Liver (tissue), 9 donors: ENCODE results near the gene TNNC2. TPM values are rescaled to one million over a fixed set of nuclear protein-coding genes. Genes with fewer than 3 reads are reported as not detected.

Source experiments
- DNase-seq: peaks from one replicate; pipeline ENCODE4 v3.0.0-alpha.2; 2017; ENCODE audit warnings: low spot score
- H3K27ac ChIP-seq, 2 donors: one replicate each; pipeline ENCODE4 v1.7.0; 2013; ENCODE audit warnings: inconsistent platforms in 2 of 2, low read length in 2 of 2, control low read depth in 1 of 2, low read depth in 1 of 2, mild to moderate bottlenecking in 1 of 2
- H3K27me3 ChIP-seq, 4 donors: one replicate each; pipeline versions ENCODE4 v1.6.1 to v1.7.0; 2013; ENCODE audit warnings: low read length in 3 of 4, inconsistent platforms in 1 of 4, mild to moderate bottlenecking in 1 of 4, moderate library complexity in 1 of 4; ENCODE audit not compliant: control insufficient read depth in 4 of 4, insufficient read depth in 4 of 4
- H3K36me3 ChIP-seq, 4 donors: one replicate each; pipeline versions ENCODE4 v1.6.1 to v1.7.0; 2013; ENCODE audit warnings: low read length in 3 of 4, mild to moderate bottlenecking in 3 of 4, low read depth in 1 of 4, moderate library complexity in 1 of 4; ENCODE audit not compliant: control insufficient read depth in 4 of 4, insufficient read depth in 3 of 4
- H3K4me1 ChIP-seq, 4 donors: one replicate each; pipeline versions ENCODE4 v1.6.1 to v1.7.0; 2013; ENCODE audit warnings: low read length in 3 of 4, mild to moderate bottlenecking in 3 of 4, moderate library complexity in 1 of 4; ENCODE audit not compliant: control insufficient read depth in 4 of 4, insufficient read depth in 4 of 4
- H3K4me3 ChIP-seq, 3 donors: one replicate each; pipeline versions ENCODE4 v1.6.1 to v1.7.0; 2013; ENCODE audit warnings: low read length in 3 of 3, control low read depth in 1 of 3, low read depth in 1 of 3, mild to moderate bottlenecking in 1 of 3
- H3K9ac ChIP-seq, 2 donors: one replicate each; pipeline ENCODE4 v1.7.0; 2013; ENCODE audit warnings: low read length in 2 of 2, mild to moderate bottlenecking in 2 of 2, moderate library complexity in 2 of 2, control low read depth in 1 of 2, low read depth in 1 of 2
- H3K9me3 ChIP-seq, 4 donors: one replicate each; pipeline versions ENCODE4 v1.6.1 to v1.7.0; 2013; ENCODE audit warnings: low read length in 3 of 4; ENCODE audit not compliant: control insufficient read depth in 4 of 4
- ATF3 ChIP-seq: IDR thresholded peaks from 2 replicates; pipeline ENCODE4 v1.6.1; 2016; ENCODE audit warnings: antibody characterized with exemption
- CTCF ChIP-seq: fragments of 150-350 bp; IDR thresholded peaks from 2 replicates; pipeline ENCODE4 v1.5.1; 2017; ENCODE audit warnings: improper control_type of control experiment, low read depth, low read length; ENCODE audit not compliant: missing input control
- EGR1 ChIP-seq, 2 donors: IDR thresholded peaks; 2 replicates each; pipeline ENCODE4 v1.6.1; 2016 to 2018; ENCODE audit warnings: antibody characterized with exemption in 2 of 2, low read depth in 2 of 2
- FOXA1 ChIP-seq: IDR thresholded peaks from 2 replicates; pipeline ENCODE4 v1.6.1; 2016; ENCODE audit warnings: antibody characterized with exemption
- FOXA2 ChIP-seq: IDR thresholded peaks from 2 replicates; pipeline ENCODE4 v1.6.1; 2016; ENCODE audit warnings: antibody characterized with exemption
- HNF4A ChIP-seq, 2 donors: conservative IDR thresholded peaks; 2 replicates each; pipeline ENCODE4 v1.6.1; 2016; ENCODE audit warnings: antibody characterized with exemption in 2 of 2, mild to moderate bottlenecking in 2 of 2
- HNF4G ChIP-seq: IDR thresholded peaks from 2 replicates; pipeline ENCODE4 v1.6.1; 2016; ENCODE audit warnings: antibody characterized with exemption
- JUND ChIP-seq, 2 donors: IDR thresholded peaks; 2 replicates each; pipeline ENCODE4 v1.6.1; 2016; ENCODE audit warnings: antibody characterized with exemption in 2 of 2
- MAX ChIP-seq: IDR thresholded peaks from 2 replicates; pipeline ENCODE4 v1.6.1; 2016; ENCODE audit warnings: antibody characterized with exemption
- NR2F2 ChIP-seq: IDR thresholded peaks from 2 replicates; pipeline ENCODE4 v1.6.1; 2016; ENCODE audit warnings: antibody characterized with exemption
- RAD21 ChIP-seq, 2 donors: IDR thresholded peaks; 2 replicates each; pipeline ENCODE4 v1.6.1; 2016; ENCODE audit warnings: antibody characterized with exemption in 2 of 2, mild to moderate bottlenecking in 2 of 2
- RXRA ChIP-seq, 2 donors: IDR thresholded peaks; 2 replicates each; pipeline ENCODE4 v1.6.1; 2017 to 2018; ENCODE audit warnings: antibody characterized with exemption in 2 of 2, mild to moderate bottlenecking in 1 of 2
- SP1 ChIP-seq: IDR thresholded peaks from 2 replicates; pipeline ENCODE4 v1.6.1; 2018; ENCODE audit warnings: antibody characterized with exemption, mild to moderate bottlenecking
- TAF1 ChIP-seq: conservative IDR thresholded peaks from 2 replicates; pipeline ENCODE4 v1.6.1; 2016; ENCODE audit warnings: antibody characterized with exemption, mild to moderate bottlenecking
- YY1 ChIP-seq: IDR thresholded peaks from 2 replicates; pipeline ENCODE4 v1.6.1; 2016; ENCODE audit warnings: antibody characterized with exemption, mild to moderate bottlenecking
- WGBS: extraction: QIAGEN DNeasy Blood & Tissue Kit; methylation state at CpG from one replicate; pipeline ENCODE4 v1.1.7; 2013; 5-methylcytosine and 5-hydroxymethylcytosine counted together
- polyA plus RNA-seq, 2 donors: library from polyadenylated mRNA; stranded (reverse) in 1 of 2; unstranded in 1 of 2; fragments of 200-250 nt in 1 of 2; fragments of >200 nt in 1 of 2; fragmentation: Nextera tagmentation in 1 of 2; extraction: Ambion mirVana in 1 of 2; gene quantifications; one replicate each; pipeline versions ENCODE4 v1.2.1 to v1.2.3, GENCODE V29; 2013 to 2015
- total RNA-seq, 2 donors: library from RNA; depleted of rRNA; stranded (reverse); fragments of >200 nt; gene quantifications; one replicate each; pipeline ENCODE4 v1.2.3, GENCODE V29; 2014
- donor health status: healthy.
- donor health status: healthy.
- donor health status: healthy.
- donor health status: healthy.
- donor health status: healthy.

TNNC2 gene
- total and polyA plus RNA-seq, 4 donors, result 0.12 to 0.33 (median 0.31) TPM; not detected in 1

DNA sequence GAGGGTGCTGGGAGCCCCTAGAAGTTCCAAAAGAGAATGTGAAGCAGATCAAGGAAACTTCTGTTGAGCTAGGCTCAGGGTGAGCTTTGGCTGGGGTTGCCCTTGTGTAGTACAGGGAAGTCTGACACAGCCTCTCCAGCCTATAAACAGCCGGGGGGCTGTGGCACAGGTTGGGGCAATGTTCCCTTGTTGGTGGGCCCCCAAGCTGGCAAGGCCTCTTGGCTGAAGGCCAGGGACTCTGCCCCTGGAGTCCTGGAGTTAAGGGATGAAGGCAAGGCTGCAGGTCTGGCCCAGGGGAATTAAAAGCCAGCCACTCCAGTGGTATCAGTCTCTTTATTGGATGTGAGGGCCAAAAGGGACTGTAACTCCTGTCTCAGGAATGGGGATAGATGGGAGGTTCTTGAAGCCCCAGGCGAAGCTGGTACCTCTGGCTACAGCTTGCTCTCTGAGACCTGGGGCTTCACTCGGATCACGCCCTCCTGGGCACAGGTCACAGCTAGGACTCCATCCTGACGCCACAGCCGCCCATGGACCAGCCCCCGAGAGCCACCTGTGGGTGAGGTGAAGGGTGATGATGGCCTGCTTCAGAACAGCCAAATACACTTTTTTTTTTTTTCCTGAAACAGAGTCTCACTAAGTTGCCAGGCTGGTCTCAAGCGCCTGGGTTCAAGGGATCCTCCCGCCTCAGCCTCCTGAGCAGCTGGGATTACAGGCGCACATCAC is 14.5 kb upstream of the TNNC2 start:
- TF ChIP-seq RXRA (IDR thresholded peaks at IDR 0.05), result no peak
- TF ChIP-seq TAF1, result no peak
- TF ChIP-seq HNF4A (conservative IDR thresholded peaks at IDR 0.05), result no peak
- no peak for TF ChIP-seq NR2F2
- TF ChIP-seq FOXA1, result no peak
- H3K4me1 ChIP-seq, result no peaks in the 10 kb centered on the region
- 94% methylated on average over 10 of the region's 10 CpGs for WGBS
- H3K27me3 ChIP-seq, result no peaks in the 10 kb centered on the region
- no peak overlapping the region for H3K27ac ChIP-seq
- peaks cover 4 to 50% (median 31%) of the 10 kb centered on the region in 4 donors for H3K36me3 ChIP-seq
- H3K9ac ChIP-seq, result no peak overlapping the region
- H3K4me3 ChIP-seq, result no peak overlapping the region
- H3K9me3 ChIP-seq, result no peaks in the 10 kb centered on the region
- no peak for DNase-seq

DNA sequence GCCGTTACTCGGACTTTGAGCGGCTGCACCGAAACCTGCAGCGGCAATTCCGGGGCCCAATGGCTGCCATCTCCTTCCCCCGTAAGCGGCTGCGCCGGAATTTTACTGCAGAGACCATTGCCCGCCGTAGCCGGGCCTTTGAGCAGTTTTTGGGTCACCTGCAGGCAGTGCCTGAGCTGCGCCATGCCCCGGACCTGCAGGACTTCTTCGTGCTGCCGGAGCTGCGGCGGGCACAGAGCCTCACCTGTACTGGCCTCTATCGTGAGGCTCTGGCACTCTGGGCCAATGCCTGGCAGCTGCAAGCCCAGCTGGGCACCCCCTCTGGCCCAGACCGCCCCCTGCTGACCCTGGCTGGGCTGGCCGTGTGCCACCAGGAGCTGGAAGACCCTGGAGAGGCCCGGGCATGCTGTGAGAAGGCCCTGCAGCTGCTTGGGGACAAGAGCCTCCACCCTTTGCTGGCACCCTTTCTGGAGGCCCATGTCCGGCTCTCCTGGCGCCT is 13.6 kb upstream of the TNNC2 start:
- Histone ChIP-seq H3K36me3 (peaks cover 4 to 45% (median 27%) of the 10 kb centered on the region in 4 donors), H3K27ac (no peak overlapping the region), H3K4me1 (no peaks in the 10 kb centered on the region), H3K4me3 (no peak overlapping the region), H3K9me3 (no peaks in the 10 kb centered on the region), H3K9ac (no peak overlapping the region), H3K27me3 (no peaks in the 10 kb centered on the region)
- 95% methylated on average over 25 of the region's 25 CpGs for WGBS
- TF ChIP-seq FOXA1, result no peak
- no peak for TF ChIP-seq RAD21 (IDR thresholded peaks at IDR 0.05)
- no peak for TF ChIP-seq YY1
- no peak for TF ChIP-seq FOXA2
- TF ChIP-seq CTCF, result no peak
- no peak for TF ChIP-seq HNF4G
- TF ChIP-seq NR2F2, result no peak
- TF ChIP-seq ATF3, result no peak
- TF ChIP-seq SP1, result no peak
- TF ChIP-seq EGR1 (IDR thresholded peaks at IDR 0.05; ENCODE audit: low read depth in 2 of 2), result no peak
- no peak for TF ChIP-seq HNF4A (conservative IDR thresholded peaks at IDR 0.05)
- TF ChIP-seq TAF1, result no peak
- TF ChIP-seq MAX, result no peak
- TF ChIP-seq JUND (IDR thresholded peaks at IDR 0.05), result no peak
- no peak for DNase-seq

- H3K27ac ChIP-seq, result no peak overlapping the region
- peaks cover 4 to 14% (median 9%) of the 10 kb centered on the region in 4 donors for H3K4me1 ChIP-seq
- H3K9me3 ChIP-seq, result no peaks in the 10 kb centered on the region
- 76% methylated on average over 1 of the region's 1 CpG for WGBS
- no peaks in the 10 kb centered on the region for H3K27me3 ChIP-seq
- DNase-seq, result no peak
- H3K4me3 ChIP-seq, result no peak overlapping the region
- no peak overlapping the region for H3K9ac ChIP-seq
- H3K36me3 ChIP-seq, result peaks cover 0 to 9% (median 3%) of the 10 kb centered on the region in 4 donors
- TF ChIP-seq RAD21 (IDR thresholded peaks at IDR 0.05) (no peak), FOXA1 (no peak), RXRA (IDR thresholded peaks at IDR 0.05) (no peak), YY1 (no peak), TAF1 (no peak), HNF4G (no peak), MAX (no peak), FOXA2 (no peak)
These were observed 9.7 kb upstream of the TNNC2 start for GRCh38 chr20:45836841-45837240.
